HL-60 (cell line): ENCODE measurements around the gene TRIM25.

Source experiments
- DNase-seq, 2 experiments: peaks; one replicate each; pipeline ENCODE4 v3.0.0-alpha.2; 2010 to 2020; ENCODE audit warnings: low read depth in 1 of 2, low spot score in 1 of 2
- H3K27ac ChIP-seq: fragments of 250-450 bp; sonication (Bioruptor Pico); replicated peaks from 2 replicates; pipeline ENCODE4 v1.5.1; 2020; ENCODE audit warnings: mild to moderate bottlenecking, moderate library complexity
- H3K27me3 ChIP-seq: fragments of 250-450 bp; sonication (Bioruptor Pico); 2 replicates; pipeline ENCODE4 v1.5.1; 2021; ENCODE audit warnings: mild to moderate bottlenecking, moderate library complexity; ENCODE audit not compliant: insufficient read depth, poor library complexity, severe bottlenecking
- H3K4me3 ChIP-seq: replicated peaks from 2 replicates; pipeline ENCODE4 v1.5.1; 2011; ENCODE audit warnings: mild to moderate bottlenecking, control low read depth, low read length; ENCODE audit not compliant: insufficient read depth
- GABPA ChIP-seq: IDR thresholded peaks from 2 replicates; pipeline ENCODE4 v1.6.1; 2012; ENCODE audit warnings: low read depth
- POLR2AphosphoS5 ChIP-seq: IDR thresholded peaks from 2 replicates; pipeline ENCODE4 v1.6.1; 2012; ENCODE audit warnings: low read depth
- SPI1 ChIP-seq: IDR thresholded peaks from 2 replicates; pipeline ENCODE4 v1.6.1; 2012; ENCODE audit warnings: low read depth, mild to moderate bottlenecking, borderline replicate concordance
- TF ChIP-seq, protein P1 (sequence below): IDR thresholded peaks from one replicate; pipeline ENCODE4 v1.5.1; 2011; ENCODE audit warnings: low read length, control low read depth, inconsistent platforms; ENCODE audit not compliant: insufficient read depth
- TF ChIP-seq, protein P2 (sequence below): IDR thresholded peaks from 2 replicates; pipeline ENCODE4 v1.6.1; 2012; ENCODE audit warnings: low read depth; ENCODE audit not compliant: insufficient replicate concordance

TRIM25 gene

DNA sequence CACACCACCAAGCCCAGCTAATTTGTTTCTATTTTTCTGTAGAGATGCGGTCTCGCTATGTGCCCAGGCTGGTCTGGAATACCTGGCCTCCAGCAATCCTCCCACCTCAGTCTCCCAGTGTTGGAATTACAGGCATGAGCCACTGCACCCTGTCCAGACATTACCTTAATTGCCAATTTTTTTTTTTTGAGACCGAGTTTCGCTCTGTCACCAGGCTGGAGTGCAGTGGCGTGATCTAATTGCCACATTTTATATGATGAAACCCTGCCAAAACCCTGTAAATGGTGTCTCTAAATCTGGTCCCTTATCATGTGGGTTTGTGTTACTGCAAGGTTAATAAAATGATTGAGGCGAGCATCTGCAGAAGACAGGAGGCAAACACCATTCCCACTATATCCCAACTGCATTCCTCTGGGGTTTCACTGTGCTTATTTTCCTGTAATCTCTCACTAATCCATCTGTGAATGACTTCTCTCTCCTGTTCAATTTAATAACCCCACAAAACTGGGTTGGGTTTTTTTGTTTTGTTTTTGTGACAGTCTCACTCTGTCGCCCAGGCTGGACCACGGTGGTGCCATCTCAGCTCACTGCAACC, 19.4 kb upstream of the TRIM25 start:
- Histone ChIP-seq H3K27ac (no peak overlapping the region), H3K4me3 (no peak overlapping the region), H3K27me3 (no peaks in the 10 kb centered on the region)
- no peak for DNase-seq
- TF ChIP-seq POLR2AphosphoS5, result no peak
- TF ChIP-seq, protein P1, sequence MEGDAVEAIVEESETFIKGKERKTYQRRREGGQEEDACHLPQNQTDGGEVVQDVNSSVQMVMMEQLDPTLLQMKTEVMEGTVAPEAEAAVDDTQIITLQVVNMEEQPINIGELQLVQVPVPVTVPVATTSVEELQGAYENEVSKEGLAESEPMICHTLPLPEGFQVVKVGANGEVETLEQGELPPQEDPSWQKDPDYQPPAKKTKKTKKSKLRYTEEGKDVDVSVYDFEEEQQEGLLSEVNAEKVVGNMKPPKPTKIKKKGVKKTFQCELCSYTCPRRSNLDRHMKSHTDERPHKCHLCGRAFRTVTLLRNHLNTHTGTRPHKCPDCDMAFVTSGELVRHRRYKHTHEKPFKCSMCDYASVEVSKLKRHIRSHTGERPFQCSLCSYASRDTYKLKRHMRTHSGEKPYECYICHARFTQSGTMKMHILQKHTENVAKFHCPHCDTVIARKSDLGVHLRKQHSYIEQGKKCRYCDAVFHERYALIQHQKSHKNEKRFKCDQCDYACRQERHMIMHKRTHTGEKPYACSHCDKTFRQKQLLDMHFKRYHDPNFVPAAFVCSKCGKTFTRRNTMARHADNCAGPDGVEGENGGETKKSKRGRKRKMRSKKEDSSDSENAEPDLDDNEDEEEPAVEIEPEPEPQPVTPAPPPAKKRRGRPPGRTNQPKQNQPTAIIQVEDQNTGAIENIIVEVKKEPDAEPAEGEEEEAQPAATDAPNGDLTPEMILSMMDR, result no peak
- no peak for TF ChIP-seq SPI1
- no peak for TF ChIP-seq GABPA
- TF ChIP-seq, protein P2, sequence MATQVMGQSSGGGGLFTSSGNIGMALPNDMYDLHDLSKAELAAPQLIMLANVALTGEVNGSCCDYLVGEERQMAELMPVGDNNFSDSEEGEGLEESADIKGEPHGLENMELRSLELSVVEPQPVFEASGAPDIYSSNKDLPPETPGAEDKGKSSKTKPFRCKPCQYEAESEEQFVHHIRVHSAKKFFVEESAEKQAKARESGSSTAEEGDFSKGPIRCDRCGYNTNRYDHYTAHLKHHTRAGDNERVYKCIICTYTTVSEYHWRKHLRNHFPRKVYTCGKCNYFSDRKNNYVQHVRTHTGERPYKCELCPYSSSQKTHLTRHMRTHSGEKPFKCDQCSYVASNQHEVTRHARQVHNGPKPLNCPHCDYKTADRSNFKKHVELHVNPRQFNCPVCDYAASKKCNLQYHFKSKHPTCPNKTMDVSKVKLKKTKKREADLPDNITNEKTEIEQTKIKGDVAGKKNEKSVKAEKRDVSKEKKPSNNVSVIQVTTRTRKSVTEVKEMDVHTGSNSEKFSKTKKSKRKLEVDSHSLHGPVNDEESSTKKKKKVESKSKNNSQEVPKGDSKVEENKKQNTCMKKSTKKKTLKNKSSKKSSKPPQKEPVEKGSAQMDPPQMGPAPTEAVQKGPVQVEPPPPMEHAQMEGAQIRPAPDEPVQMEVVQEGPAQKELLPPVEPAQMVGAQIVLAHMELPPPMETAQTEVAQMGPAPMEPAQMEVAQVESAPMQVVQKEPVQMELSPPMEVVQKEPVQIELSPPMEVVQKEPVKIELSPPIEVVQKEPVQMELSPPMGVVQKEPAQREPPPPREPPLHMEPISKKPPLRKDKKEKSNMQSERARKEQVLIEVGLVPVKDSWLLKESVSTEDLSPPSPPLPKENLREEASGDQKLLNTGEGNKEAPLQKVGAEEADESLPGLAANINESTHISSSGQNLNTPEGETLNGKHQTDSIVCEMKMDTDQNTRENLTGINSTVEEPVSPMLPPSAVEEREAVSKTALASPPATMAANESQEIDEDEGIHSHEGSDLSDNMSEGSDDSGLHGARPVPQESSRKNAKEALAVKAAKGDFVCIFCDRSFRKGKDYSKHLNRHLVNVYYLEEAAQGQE, result no peak

DNA sequence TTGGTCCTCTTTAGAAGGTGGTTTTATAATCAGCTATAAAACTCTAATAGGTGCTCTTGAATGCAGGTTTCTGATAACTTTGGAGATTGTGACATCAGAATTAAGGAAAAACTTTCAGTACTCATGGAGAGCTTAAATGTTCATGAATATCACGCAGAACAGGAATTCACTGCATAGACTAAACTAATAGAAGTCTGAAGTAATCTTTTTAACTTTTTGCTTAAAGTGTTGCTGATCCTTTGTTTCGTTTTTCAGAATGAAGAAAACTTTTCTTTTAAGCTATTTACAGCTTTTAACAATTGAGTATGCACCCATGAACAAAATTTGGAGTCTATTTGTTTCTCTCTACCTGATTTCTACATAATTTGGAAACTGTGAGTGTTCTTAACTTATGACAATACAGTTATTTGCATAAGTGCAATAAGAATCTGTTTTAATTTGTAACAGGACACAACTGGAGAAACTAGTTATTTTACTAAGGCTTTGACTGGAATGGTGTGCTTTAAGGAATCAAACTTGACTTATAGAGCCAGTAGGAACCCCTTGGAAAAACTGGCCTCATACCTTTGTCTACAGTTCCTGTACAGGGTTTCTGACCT, 17.0 kb upstream of the TRIM25 start:
- Histone ChIP-seq H3K27ac (no peak overlapping the region), H3K4me3 (no peak overlapping the region), H3K27me3 (no peaks in the 10 kb centered on the region)
- no peak for DNase-seq
- TF ChIP-seq SPI1 (no peak), POLR2AphosphoS5 (no peak), GABPA (no peak)
- TF ChIP-seq, protein P2, result no peak
- TF ChIP-seq, protein P1, result no peak

DNA sequence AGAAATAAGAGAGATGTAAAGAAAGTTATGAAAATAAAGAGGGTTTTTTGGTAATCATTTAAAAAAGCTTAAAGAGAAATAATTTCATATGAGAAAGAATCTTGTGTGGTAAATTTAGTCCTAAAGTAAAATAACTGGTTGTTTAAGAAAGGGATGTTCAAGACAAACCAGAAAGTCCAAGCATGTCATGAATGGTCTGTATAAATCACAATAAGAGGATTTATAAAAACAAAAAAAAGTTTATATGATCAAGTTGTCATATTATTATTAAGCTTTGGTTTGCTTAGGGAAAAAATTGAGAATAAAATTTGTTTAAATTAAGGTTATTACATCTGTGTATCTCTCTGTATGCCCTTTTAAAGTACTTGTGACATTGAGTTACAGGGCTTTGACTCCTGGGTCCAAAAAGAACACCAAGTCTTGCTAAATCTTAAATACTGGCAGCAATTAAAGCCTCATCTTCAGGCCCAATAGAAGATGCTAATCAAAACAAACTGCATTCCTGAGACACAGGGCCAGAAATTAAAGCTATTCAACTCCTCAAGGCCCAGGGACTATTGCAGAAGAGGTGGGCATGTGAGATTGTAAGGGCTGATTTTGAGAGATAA, 15.6 kb upstream of the TRIM25 start:
- DNase-seq, result no peak
- TF ChIP-seq GABPA (no peak), SPI1 (no peak)
- TF ChIP-seq, protein P2, result no peak
- TF ChIP-seq, protein P1, result no peak
- H3K4me3 ChIP-seq, result no peak overlapping the region
- H3K27me3 ChIP-seq, result no peaks in the 10 kb centered on the region
- H3K27ac ChIP-seq, result no peak overlapping the region
